Panc1 (cell line): ENCODE measurements around the gene ATP2B2.

Experiments used
- POLR2AphosphoS5 ChIP-seq: IDR thresholded peaks from 2 replicates; pipeline ENCODE4 v1.6.1; 2012; ENCODE audit warnings: mild to moderate bottlenecking, low read depth, low read length, moderate library complexity
- SIN3A ChIP-seq: IDR thresholded peaks from 2 replicates; pipeline ENCODE4 v1.6.1; 2012; ENCODE audit warnings: low read depth, mild to moderate bottlenecking, low read length, moderate library complexity, borderline replicate concordance; ENCODE audit not compliant: insufficient read depth
- TCF7L2 ChIP-seq: IDR thresholded peaks from 2 replicates; pipeline ENCODE4 v1.6.1; 2011; ENCODE audit warnings: mild to moderate bottlenecking, low read depth, low read length, inconsistent platforms
- TF ChIP-seq, protein P1 (sequence below): fragments of 450-650 bp; IDR thresholded peaks from 2 replicates; pipeline ENCODE4 v1.5.1; 2017; ENCODE audit warnings: mild to moderate bottlenecking
- TF ChIP-seq, protein P2 (sequence below), 2 experiments: IDR thresholded peaks; 2 replicates each; pipeline ENCODE4 v1.6.1; 2011 to 2012; ENCODE audit warnings: low read depth in 2 of 2, control low read depth in 1 of 2, low read length in 1 of 2, mild to moderate bottlenecking in 1 of 2, moderate library complexity in 1 of 2; ENCODE audit not compliant: insufficient read depth in 1 of 2

DNA sequence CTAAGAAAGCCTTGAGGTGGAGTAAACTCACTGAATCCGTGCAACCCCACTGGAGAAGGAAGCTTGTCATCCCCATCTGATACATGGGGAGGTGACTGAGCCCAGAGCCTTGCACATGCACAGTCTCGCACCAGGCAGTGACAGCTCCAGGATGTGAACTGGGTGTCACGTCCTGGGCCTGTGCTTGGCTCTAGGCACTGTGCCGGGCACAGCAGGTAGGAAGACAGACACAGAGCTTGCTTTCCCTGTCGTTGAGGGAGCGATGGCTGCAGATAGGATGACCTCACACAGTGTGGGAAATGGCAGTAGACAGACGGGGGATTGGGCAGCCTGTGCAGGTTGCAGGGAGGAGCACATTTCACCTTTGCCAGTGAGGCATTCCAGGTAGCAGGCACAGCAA, 12.2 kb upstream of the ATP2B2 start:
- TF ChIP-seq, protein P1, sequence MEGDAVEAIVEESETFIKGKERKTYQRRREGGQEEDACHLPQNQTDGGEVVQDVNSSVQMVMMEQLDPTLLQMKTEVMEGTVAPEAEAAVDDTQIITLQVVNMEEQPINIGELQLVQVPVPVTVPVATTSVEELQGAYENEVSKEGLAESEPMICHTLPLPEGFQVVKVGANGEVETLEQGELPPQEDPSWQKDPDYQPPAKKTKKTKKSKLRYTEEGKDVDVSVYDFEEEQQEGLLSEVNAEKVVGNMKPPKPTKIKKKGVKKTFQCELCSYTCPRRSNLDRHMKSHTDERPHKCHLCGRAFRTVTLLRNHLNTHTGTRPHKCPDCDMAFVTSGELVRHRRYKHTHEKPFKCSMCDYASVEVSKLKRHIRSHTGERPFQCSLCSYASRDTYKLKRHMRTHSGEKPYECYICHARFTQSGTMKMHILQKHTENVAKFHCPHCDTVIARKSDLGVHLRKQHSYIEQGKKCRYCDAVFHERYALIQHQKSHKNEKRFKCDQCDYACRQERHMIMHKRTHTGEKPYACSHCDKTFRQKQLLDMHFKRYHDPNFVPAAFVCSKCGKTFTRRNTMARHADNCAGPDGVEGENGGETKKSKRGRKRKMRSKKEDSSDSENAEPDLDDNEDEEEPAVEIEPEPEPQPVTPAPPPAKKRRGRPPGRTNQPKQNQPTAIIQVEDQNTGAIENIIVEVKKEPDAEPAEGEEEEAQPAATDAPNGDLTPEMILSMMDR = no peak
- TF ChIP-seq POLR2AphosphoS5 (no peak), TCF7L2 (no peak), SIN3A (no peak)
- TF ChIP-seq, protein P2, sequence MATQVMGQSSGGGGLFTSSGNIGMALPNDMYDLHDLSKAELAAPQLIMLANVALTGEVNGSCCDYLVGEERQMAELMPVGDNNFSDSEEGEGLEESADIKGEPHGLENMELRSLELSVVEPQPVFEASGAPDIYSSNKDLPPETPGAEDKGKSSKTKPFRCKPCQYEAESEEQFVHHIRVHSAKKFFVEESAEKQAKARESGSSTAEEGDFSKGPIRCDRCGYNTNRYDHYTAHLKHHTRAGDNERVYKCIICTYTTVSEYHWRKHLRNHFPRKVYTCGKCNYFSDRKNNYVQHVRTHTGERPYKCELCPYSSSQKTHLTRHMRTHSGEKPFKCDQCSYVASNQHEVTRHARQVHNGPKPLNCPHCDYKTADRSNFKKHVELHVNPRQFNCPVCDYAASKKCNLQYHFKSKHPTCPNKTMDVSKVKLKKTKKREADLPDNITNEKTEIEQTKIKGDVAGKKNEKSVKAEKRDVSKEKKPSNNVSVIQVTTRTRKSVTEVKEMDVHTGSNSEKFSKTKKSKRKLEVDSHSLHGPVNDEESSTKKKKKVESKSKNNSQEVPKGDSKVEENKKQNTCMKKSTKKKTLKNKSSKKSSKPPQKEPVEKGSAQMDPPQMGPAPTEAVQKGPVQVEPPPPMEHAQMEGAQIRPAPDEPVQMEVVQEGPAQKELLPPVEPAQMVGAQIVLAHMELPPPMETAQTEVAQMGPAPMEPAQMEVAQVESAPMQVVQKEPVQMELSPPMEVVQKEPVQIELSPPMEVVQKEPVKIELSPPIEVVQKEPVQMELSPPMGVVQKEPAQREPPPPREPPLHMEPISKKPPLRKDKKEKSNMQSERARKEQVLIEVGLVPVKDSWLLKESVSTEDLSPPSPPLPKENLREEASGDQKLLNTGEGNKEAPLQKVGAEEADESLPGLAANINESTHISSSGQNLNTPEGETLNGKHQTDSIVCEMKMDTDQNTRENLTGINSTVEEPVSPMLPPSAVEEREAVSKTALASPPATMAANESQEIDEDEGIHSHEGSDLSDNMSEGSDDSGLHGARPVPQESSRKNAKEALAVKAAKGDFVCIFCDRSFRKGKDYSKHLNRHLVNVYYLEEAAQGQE (IDR thresholded peaks at IDR 0.05; ENCODE audit: insufficient read depth in 1 of 2, low read depth in 2 of 2, low read length in 1 of 2) = no peak
